H9 (cell line): Measurements from ENCODE around the gene TRPM3. TPM values are rescaled to one million over a fixed set of nuclear protein-coding genes. Genes with fewer than 3 reads are reported as not detected.

Experiments used
- DNase-seq: peaks from one replicate; pipeline ENCODE4 v3.0.0-alpha.2; 2017
- H2AFZ ChIP-seq: one replicate; pipeline ENCODE4 v1.6.1; 2013; ENCODE audit warnings: mild to moderate bottlenecking, low read length, control low read depth, moderate library complexity
- H2AK5ac ChIP-seq: 2 replicates; pipeline ENCODE4 v1.6.1; 2013; ENCODE audit warnings: low read length, control low read depth, mixed read lengths; ENCODE audit not compliant: insufficient read length
- H2BK120ac ChIP-seq: one replicate; pipeline ENCODE4 v1.6.1; 2013; ENCODE audit warnings: low read depth, mild to moderate bottlenecking, low read length, control low read depth, inconsistent platforms; ENCODE audit not compliant: poor library complexity, severe bottlenecking
- H2BK12ac ChIP-seq: 2 replicates; pipeline ENCODE4 v1.6.1; 2013; ENCODE audit warnings: low read length, control low read depth, mixed read lengths, low read depth; ENCODE audit not compliant: insufficient read length
- H2BK15ac ChIP-seq: 2 replicates; pipeline ENCODE4 v1.6.1; 2013; ENCODE audit warnings: low read depth, low read length, control low read depth
- H2BK20ac ChIP-seq: one replicate; pipeline ENCODE4 v1.6.1; 2013; ENCODE audit warnings: low read depth, mild to moderate bottlenecking, low read length, control low read depth, inconsistent platforms; ENCODE audit not compliant: poor library complexity, severe bottlenecking
- H2BK5ac ChIP-seq: 2 replicates; pipeline ENCODE4 v1.6.1; 2013; ENCODE audit warnings: low read length, control low read depth, mixed read lengths; ENCODE audit not compliant: insufficient read length
- H3K14ac ChIP-seq: 2 replicates; pipeline ENCODE4 v1.6.1; 2013; ENCODE audit warnings: low read length, control low read depth; ENCODE audit not compliant: insufficient read depth
- H3K18ac ChIP-seq: 2 replicates; pipeline ENCODE4 v1.6.1; 2013; ENCODE audit warnings: low read depth, mild to moderate bottlenecking, mixed read lengths, low read length, control low read depth; ENCODE audit not compliant: insufficient read length
- H3K23ac ChIP-seq: 2 replicates; pipeline ENCODE4 v1.6.1; 2013; ENCODE audit warnings: low read length, control low read depth, mixed read lengths, low read depth; ENCODE audit not compliant: insufficient read length
- H3K23me2 ChIP-seq: 2 replicates; pipeline ENCODE4 v1.6.1; 2013; ENCODE audit warnings: low read depth, mild to moderate bottlenecking, mixed read lengths, low read length, control low read depth; ENCODE audit not compliant: insufficient read length, poor library complexity, severe bottlenecking
- H3K27ac ChIP-seq: 2 replicates; pipeline ENCODE4 v1.5.1; 2013; ENCODE audit warnings: low read length, control low read depth, mixed read lengths, low read depth; ENCODE audit not compliant: insufficient read length
- H3K27me3 ChIP-seq: 2 replicates; pipeline ENCODE4 v1.6.1; 2013; ENCODE audit warnings: low read length, control low read depth, inconsistent platforms; ENCODE audit not compliant: insufficient read depth
- H3K4ac ChIP-seq: 2 replicates; pipeline ENCODE4 v1.6.1; 2013; ENCODE audit warnings: low read depth, mild to moderate bottlenecking, control low read depth, inconsistent platforms, low read length, moderate library complexity
- H3K4me1 ChIP-seq: 2 replicates; pipeline ENCODE4 v1.6.1; 2013; ENCODE audit warnings: low read length, control low read depth, inconsistent platforms; ENCODE audit not compliant: insufficient read depth
- H3K4me2 ChIP-seq: 2 replicates; pipeline ENCODE4 v1.6.1; 2013; ENCODE audit warnings: low read length, control low read depth, mixed read lengths; ENCODE audit not compliant: insufficient read length, insufficient read depth
- H3K56ac ChIP-seq: 2 replicates; pipeline ENCODE4 v1.6.1; 2013; ENCODE audit warnings: low read depth, mild to moderate bottlenecking, mixed read lengths, low read length, control low read depth; ENCODE audit not compliant: insufficient read length
- H3K79me1 ChIP-seq: 2 replicates; pipeline ENCODE4 v1.6.1; 2013; ENCODE audit warnings: low read depth, mild to moderate bottlenecking, moderate library complexity, low read length, control low read depth, inconsistent platforms; ENCODE audit not compliant: insufficient read depth, poor library complexity, severe bottlenecking
- H3K79me2 ChIP-seq: 2 replicates; pipeline ENCODE4 v1.6.1; 2013; ENCODE audit warnings: low read length, control low read depth, inconsistent platforms; ENCODE audit not compliant: insufficient read depth
- H3K9ac ChIP-seq: 2 replicates; pipeline ENCODE4 v1.6.1; 2013; ENCODE audit warnings: low read length, control low read depth, mixed read lengths; ENCODE audit not compliant: insufficient read length; ENCODE audit errors: extremely low read depth
- H3K9me3 ChIP-seq: one replicate; pipeline ENCODE4 v1.6.1; 2013; ENCODE audit warnings: low read depth, low read length, inconsistent platforms; ENCODE audit not compliant: control insufficient read depth
- H3T11ph ChIP-seq: one replicate; pipeline ENCODE4 v1.6.1; 2013; ENCODE audit warnings: mild to moderate bottlenecking, low read length, control low read depth, inconsistent platforms
- H4K20me1 ChIP-seq: one replicate; pipeline ENCODE4 v1.6.1; 2013; ENCODE audit not compliant: control insufficient read depth, insufficient read length, insufficient read depth
- H4K5ac ChIP-seq: 2 replicates; pipeline ENCODE4 v1.6.1; 2013; ENCODE audit warnings: low read depth, mild to moderate bottlenecking, mixed read lengths, low read length, control low read depth; ENCODE audit not compliant: insufficient read length
- H4K8ac ChIP-seq: replicated peaks from 2 replicates; pipeline ENCODE4 v1.6.1; 2013; ENCODE audit warnings: low read length, control low read depth, mixed read lengths, low read depth; ENCODE audit not compliant: insufficient read length
- H4K91ac ChIP-seq: 2 replicates; pipeline ENCODE4 v1.6.1; 2013; ENCODE audit warnings: low read depth, mild to moderate bottlenecking, moderate library complexity, mixed read lengths, low read length, control low read depth; ENCODE audit not compliant: insufficient read length
- H3K27ac Mint-ChIP-seq, 3 experiments: 2 replicates in 2 of 3; 3 replicates in 1 of 3; pipeline ENCODE4 v1.8.0; 2020 to 2021; ENCODE audit warnings: mixed read lengths in 3 of 3, mild to moderate bottlenecking in 1 of 3, moderate library complexity in 1 of 3
- H3K27me3 Mint-ChIP-seq: 2 replicates; pipeline ENCODE4 v1.8.0; 2021; ENCODE audit warnings: low read depth, mild to moderate bottlenecking, moderate library complexity, mixed read lengths
- H3K36me3 Mint-ChIP-seq, 3 experiments: 2 replicates in 2 of 3; 3 replicates in 1 of 3; pipeline ENCODE4 v1.8.0; 2020 to 2021; ENCODE audit warnings: low read depth in 3 of 3, mixed read lengths in 3 of 3; ENCODE audit not compliant: insufficient read depth in 1 of 3
- H3K4me1 Mint-ChIP-seq, 2 experiments: 2 replicates each; pipeline ENCODE4 v1.8.0; 2020; ENCODE audit warnings: mixed read lengths in 2 of 2
- H3K4me3 Mint-ChIP-seq, 2 experiments: 2 replicates in 1 of 2; 3 replicates in 1 of 2; pipeline ENCODE4 v1.8.0; 2020 to 2021; ENCODE audit warnings: mild to moderate bottlenecking in 2 of 2, mixed read lengths in 2 of 2, moderate library complexity in 1 of 2
- H3K9me3 Mint-ChIP-seq, 2 experiments: 2 replicates in 1 of 2; 3 replicates in 1 of 2; pipeline ENCODE4 v1.8.0; 2020; ENCODE audit warnings: mild to moderate bottlenecking in 2 of 2, mixed read lengths in 2 of 2, moderate library complexity in 1 of 2
- WGBS: extraction: QIAGEN DNeasy Blood & Tissue Kit; methylation state at CpG from one replicate; pipeline ENCODE4 v1.1.7; 2013; ENCODE audit warnings: missing lambda C conversion rate, low lambda C conversion rate, mixed read lengths; ENCODE audit not compliant: insufficient read length; ENCODE audit errors: extremely low coverage; 5-methylcytosine and 5-hydroxymethylcytosine counted together
- total RNA-seq: library from RNA; stranded (reverse); gene quantifications from 2 replicates; pipeline ENCODE4 v1.2.1, GENCODE V29; 2021
- TF ChIP-seq, protein P1 (sequence below): fragments of 200-600 bp; sonication (generic); conservative IDR thresholded peaks from 3 replicates; pipeline ENCODE4 v1.8.0; 2021; ENCODE audit warnings: antibody characterized with exemption, mild to moderate bottlenecking

The TRPM3 gene
- total RNA-seq, 1 experiment from 2014 or later: 10.3 TPM

DNA sequence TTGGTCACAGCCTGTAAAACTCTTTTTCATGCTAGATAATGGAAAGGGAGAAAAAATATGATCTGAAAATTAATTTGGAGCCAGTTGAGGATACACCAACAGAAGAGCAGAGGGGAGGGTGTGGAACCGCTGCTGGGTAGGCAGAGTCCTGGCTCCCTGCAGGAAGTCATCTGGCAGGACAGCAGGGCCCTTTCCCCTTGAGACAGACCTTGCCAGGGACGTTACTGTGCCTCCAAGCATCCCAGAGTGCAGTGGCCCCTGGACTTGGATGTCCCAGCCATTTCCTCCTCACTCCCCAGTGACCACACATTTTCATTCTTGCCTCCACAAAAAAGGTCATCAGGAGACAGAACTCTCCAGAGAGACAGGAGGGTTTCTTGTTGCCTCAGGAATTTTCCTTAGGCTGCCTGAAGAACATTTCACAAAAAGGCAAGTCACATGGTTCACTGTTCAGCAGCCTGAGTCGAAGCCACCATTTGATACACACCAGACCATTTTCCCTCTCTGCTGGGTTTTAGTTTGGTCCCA is 5.9 kb downstream of the TRPM3 start:
- peaks cover 7% of the 10 kb centered on the region for H3K23me2 ChIP-seq
- no peak overlapping the region for H3K56ac ChIP-seq
- no peak overlapping the region for H3K4me3 Mint-ChIP-seq
- H4K5ac ChIP-seq: no peak overlapping the region
- no peak overlapping the region for H2AFZ ChIP-seq
- no peak overlapping the region for H2BK5ac ChIP-seq
- no peaks in the 10 kb centered on the region for H3K79me2 ChIP-seq
- no peak overlapping the region for H2AK5ac ChIP-seq
- TF ChIP-seq, protein P1, sequence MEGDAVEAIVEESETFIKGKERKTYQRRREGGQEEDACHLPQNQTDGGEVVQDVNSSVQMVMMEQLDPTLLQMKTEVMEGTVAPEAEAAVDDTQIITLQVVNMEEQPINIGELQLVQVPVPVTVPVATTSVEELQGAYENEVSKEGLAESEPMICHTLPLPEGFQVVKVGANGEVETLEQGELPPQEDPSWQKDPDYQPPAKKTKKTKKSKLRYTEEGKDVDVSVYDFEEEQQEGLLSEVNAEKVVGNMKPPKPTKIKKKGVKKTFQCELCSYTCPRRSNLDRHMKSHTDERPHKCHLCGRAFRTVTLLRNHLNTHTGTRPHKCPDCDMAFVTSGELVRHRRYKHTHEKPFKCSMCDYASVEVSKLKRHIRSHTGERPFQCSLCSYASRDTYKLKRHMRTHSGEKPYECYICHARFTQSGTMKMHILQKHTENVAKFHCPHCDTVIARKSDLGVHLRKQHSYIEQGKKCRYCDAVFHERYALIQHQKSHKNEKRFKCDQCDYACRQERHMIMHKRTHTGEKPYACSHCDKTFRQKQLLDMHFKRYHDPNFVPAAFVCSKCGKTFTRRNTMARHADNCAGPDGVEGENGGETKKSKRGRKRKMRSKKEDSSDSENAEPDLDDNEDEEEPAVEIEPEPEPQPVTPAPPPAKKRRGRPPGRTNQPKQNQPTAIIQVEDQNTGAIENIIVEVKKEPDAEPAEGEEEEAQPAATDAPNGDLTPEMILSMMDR: no peak
- H2BK120ac ChIP-seq: no peak overlapping the region
- 0 out of 7 replicates have a peak, but pooled peaks cover 0 to 2% (median 0%) of the 10 kb centered on the region in 3 experiments for H3K36me3 Mint-ChIP-seq
- H3K4ac ChIP-seq: no peak overlapping the region
- H3K27ac Mint-ChIP-seq: peak overlapping the region in 2 of 3 experiments; percentile 14 to 50; a peak in 2 of 7 replicates
- H4K8ac ChIP-seq: no peak overlapping the region
- DNase-seq: peak; percentile 26
- no peak overlapping the region for H3K14ac ChIP-seq
- no peak overlapping the region for H3K4me2 ChIP-seq
- no CpG with 5 or more reads among the region's 3 CpGs for WGBS
- no peak overlapping the region for H3K23ac ChIP-seq
- no peak overlapping the region for H3K18ac ChIP-seq
- no peaks in the 10 kb centered on the region for H3K79me1 ChIP-seq
- no peaks in the 10 kb centered on the region for H3K9me3 ChIP-seq
- H3K27me3 ChIP-seq: no peaks in the 10 kb centered on the region
- no peaks in the 10 kb centered on the region for H4K20me1 ChIP-seq
- H3T11ph ChIP-seq: no peak overlapping the region
- no peak overlapping the region for H2BK20ac ChIP-seq
- no peak overlapping the region for H4K91ac ChIP-seq
- peaks cover 61 to 72% of the 10 kb centered on the region in 2 experiments for H3K4me1 Mint-ChIP-seq
- no peak overlapping the region for H3K9ac ChIP-seq
- no peaks in the 10 kb centered on the region; the same call in 1 of the 2 replicates for H3K27me3 Mint-ChIP-seq
- peaks cover 10% of the 10 kb centered on the region; the same call in 1 of the 2 replicates for H3K4me1 ChIP-seq
- H3K9me3 Mint-ChIP-seq: no peaks in the 10 kb centered on the region
- H2BK12ac ChIP-seq: no peak overlapping the region
- no peak overlapping the region for H2BK15ac ChIP-seq
- no peak overlapping the region for H3K27ac ChIP-seq
